Measurements from ENCODE around the gene SULT4A1. TPM values are rescaled to one million over a fixed set of nuclear protein-coding genes. Genes with fewer than 3 reads are reported as not detected.

SULT4A1 gene
- polyA plus RNA-seq, 3 donors = 0.11 to 1.9 (median 0.31) TPM

DNA sequence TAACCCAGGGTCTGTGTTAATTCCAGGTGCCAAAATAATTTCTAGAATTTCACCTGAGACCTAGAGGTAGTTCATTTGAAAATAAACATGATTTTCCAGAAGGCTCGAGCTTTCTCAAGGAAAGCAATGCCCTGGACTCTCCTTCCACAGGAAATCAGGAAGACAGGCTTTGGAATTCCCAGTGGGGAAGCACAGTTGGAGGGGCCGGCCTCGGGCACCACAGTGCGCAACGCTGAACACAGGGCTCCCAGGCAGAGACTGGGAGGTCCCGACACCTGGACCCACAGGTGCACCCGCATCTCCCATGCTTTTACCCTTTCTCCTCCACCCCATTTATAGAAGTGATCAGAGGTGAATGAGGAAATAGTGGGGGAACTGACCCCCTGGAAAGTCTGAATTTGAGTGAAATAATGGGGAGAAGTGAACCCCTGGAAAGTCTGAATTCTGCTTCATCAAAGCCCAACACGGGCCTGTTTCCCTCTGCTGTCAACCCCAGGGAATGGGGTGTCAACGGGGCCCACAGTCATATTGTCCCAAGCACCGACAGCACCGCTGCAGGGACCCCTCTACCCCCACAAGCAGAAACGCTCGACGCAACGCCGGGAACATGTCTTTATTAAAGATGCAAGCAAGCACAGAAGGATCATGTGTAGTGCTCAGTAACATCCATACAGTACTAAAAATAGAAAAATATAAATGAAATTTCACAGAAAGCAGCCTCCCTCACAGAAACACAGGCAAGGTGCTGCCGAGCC lies 38.2 kb downstream of the SULT4A1 start:
- WGBS, 3 donors = 55 to 82% (median 79%) methylated on average over 17 of the region's 17 CpGs
- no peak overlapping the region for H3K27ac ChIP-seq (ENCODE audit: low read depth, low read length)

DNA sequence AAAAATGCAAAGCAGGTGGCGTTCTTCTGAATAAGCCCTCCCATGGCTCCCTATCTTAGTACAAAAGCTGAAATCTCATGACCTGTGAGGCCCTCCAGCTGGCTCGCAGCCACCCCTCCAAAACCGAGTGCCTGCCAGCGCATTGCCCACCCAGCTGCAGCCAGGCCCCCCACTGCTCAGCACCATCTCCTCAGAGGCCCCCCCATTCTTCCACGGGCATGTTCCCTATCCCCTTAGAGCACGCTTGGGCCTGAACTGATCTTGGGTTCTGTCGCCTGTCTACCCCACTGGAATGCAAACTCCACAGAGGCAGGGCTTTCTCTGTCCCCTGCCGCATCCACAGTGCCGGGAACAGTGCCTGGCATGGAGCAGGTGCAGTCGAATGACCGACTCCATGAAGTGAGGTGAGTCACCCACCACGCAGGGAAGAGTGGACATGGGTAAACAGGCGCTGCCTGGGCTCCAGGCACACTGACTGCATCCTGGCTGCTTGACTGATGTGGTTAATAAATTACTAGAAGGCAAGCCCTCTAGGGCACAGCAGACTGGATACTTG lies 38.9 kb downstream of the SULT4A1 start:
- WGBS, 3 donors = 32 to 80% (median 78%) methylated on average over 13 of the region's 13 CpGs

GRCh38 chr22:43821606-43822425 lies 40.5 kb downstream of the SULT4A1 start:
- no peak overlapping the region for H3K27ac ChIP-seq (ENCODE audit: low read depth, low read length)
- WGBS, 3 donors = 66 to 82% (median 67%) methylated on average over 22 of the region's 22 CpGs

More for the DNA sequence above, 38.9 kb downstream of the SULT4A1 start:
- no peak overlapping the region for H3K27ac ChIP-seq (ENCODE audit: low read depth, low read length)

DNA sequence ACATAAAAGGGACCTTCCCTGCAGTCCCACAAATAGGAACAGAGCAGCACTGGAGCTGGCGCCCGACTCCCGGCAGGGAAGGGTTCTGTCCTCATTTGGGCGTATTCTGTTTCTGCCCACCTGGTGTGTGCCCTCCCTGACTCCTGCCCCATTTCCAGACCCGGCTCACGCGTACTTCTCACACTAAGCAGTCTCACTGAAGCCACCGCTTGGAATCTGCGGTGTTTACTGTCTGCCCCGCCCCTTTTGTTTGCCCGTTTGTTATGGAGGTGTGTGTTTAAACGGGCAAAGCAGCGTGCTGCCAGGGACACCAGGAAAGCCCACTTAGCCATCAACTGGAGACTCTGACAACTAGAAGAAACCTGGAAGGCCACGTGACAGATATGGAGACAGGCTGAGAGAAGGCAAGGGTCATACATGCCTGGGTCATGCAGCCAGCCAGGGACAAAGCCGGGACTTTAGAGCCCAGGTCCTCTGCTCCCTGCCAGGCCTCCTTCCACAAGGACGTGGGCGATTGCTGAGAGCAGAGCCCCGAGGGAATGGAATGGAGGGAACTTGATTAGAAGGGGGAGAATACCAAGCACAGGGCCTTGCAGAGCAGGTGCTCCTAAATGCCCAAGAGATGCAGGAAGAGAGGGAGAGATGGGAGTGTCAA lies 41.5 kb downstream of the SULT4A1 start:
- 53 to 72% (median 59%) methylated on average over 18 of the region's 18 CpGs for WGBS, 3 donors
- no peak overlapping the region for H3K27ac ChIP-seq (ENCODE audit: low read depth, low read length)

DNA sequence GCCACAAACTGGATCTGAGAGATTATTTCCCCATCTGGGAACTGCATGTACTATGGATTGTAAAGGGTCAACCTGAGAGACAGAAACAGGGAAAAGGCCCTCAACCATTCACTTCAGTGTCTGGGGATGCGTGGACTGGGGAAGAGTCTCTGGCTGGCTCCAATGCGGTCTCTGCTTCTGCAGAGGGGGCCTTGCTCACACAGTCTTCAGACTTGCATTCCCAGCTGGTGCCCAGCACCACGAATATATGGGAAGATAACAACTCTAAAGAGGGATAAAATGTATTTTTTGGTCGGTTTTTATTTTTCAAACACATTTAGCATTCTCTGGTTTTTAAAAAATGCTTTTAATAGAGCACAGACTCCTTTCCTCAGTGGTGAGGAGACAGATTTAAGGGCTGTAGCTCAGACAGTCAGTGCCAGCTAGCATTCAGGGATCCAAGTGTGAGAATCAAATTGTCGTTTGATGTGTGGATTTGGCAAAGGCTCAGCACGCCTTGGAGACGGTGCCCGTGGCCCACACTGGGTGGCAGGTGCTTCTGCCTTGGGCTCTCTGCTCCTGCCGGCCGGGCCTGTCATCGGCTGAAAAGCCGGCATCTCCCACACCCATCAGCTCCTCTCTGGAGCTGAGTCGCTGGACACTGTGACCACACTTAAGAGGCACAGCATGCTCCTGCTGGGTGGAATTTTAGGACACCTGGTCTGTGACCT lies 42.2 kb downstream of the SULT4A1 start:
- H3K27ac ChIP-seq (ENCODE audit: low read depth, low read length) = no peak overlapping the region

GRCh38 chr22:43819421-43819921 lies 42.8 kb downstream of the SULT4A1 start:
- WGBS, 3 donors = 87 to 93% (median 88%) methylated on average over 12 of the region's 12 CpGs
- no peak overlapping the region for H3K27ac ChIP-seq (ENCODE audit: low read depth, low read length)

More for the DNA sequence above, 42.2 kb downstream of the SULT4A1 start:
- WGBS, 3 donors = 81 to 88% (median 82%) methylated on average over 13 of the region's 13 CpGs

DNA sequence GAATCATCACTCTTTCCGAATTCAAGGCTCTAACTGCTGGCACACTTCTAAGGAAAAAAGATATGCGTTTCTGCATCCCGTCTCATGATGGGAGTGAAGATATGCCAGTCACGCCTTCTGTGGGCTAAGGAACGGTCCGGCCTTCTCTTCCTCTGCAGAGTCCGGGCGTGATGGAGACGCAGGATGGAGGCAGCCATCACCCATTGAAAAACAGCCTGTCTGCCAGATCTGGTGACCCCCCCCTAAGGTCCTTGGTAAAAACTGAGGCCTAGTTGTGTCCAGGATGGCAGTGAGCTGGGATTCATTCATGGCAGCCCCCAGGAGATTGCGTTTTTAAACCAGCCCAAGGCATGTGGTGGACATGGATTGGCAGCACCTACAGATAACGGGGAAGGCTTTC lies 43.3 kb downstream of the SULT4A1 start:
- H3K27ac ChIP-seq (ENCODE audit: low read depth, low read length) = no peak overlapping the region
- 89 to 92% (median 91%) methylated on average over 11 of the region's 11 CpGs for WGBS, 3 donors

GRCh38 chr22:43817402-43817801 lies 44.9 kb downstream of the SULT4A1 start:
- WGBS, 3 donors = 94 to 97% (median 96%) methylated on average over 9 of the region's 9 CpGs

GRCh38 chr22:43814264-43814663 lies 48.0 kb downstream of the SULT4A1 start:
- whole genome bisulfite sequencing, 3 donors = 92 to 93% (median 93%) methylated on average over 5 of the region's 5 CpGs
- no peak overlapping the region for H3K27ac ChIP-seq (ENCODE audit: low read depth, low read length)

More at GRCh38 chr22:43817402-43817801, 44.9 kb downstream of the SULT4A1 start:
- H3K27ac ChIP-seq (ENCODE audit: low read depth, low read length) = no peak overlapping the region

DNA sequence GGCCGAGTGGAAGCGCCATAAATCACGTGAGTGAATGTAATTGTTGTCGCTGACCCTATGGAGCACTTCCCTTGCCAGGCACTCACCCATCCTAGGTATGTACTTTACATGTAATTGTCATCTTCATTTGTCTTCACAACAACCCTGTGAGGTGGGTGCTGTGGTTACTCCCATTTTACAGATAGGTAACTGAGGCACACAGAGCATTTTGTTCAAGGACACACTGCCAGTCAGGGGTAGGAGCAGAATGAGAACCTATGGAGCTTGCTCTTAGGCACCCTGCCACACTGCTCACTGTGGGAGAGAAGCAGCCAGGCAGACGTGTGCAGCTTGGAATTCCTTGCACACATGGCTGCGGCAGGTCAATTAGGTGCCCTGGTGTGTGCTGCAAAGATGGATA lies 49.4 kb downstream of the SULT4A1 start:
- 7 to 19% (median 13%) methylated on average over 6 of the region's 6 CpGs for WGBS, 3 donors
- H3K27ac ChIP-seq (ENCODE audit: low read depth, low read length) = no peak overlapping the region

GRCh38 chr22:43812149-43812842 lies 50.0 kb downstream of the SULT4A1 start, which contains the start of gene EFCAB6:
Gene EFCAB6, minus strand, starts transcription at chr22:43812305. Its CDS starts 29,987 bp downstream, at chr22:43782318.
- H3K27ac ChIP-seq (ENCODE audit: low read depth, low read length) = no peak within 1 kb of the TSS

GRCh38 chr22:43811777-43812148 lies 50.5 kb downstream of the SULT4A1 start:
- WGBS, 3 donors = 0 to 1% (median 0%) methylated on average over 20 to 21 of the region's 21 CpGs

More at GRCh38 chr22:43812149-43812842, 50.0 kb downstream of the SULT4A1 start, which contains the start of gene EFCAB6:
- 0 to 1% (median 1%) methylated on average over 55 of the region's 55 CpGs for WGBS, 3 donors

GRCh38 chr22:43802897-43803495 lies 59.3 kb downstream of the SULT4A1 start:
- H3K27ac ChIP-seq (ENCODE audit: low read depth, low read length) = no peak overlapping the region
- WGBS, 3 donors = 75 to 79% (median 75%) methylated on average over 5 of the region's 5 CpGs

More at GRCh38 chr22:43811777-43812148, 50.5 kb downstream of the SULT4A1 start:
- H3K27ac ChIP-seq (ENCODE audit: low read depth, low read length) = no peak overlapping the region

DNA sequence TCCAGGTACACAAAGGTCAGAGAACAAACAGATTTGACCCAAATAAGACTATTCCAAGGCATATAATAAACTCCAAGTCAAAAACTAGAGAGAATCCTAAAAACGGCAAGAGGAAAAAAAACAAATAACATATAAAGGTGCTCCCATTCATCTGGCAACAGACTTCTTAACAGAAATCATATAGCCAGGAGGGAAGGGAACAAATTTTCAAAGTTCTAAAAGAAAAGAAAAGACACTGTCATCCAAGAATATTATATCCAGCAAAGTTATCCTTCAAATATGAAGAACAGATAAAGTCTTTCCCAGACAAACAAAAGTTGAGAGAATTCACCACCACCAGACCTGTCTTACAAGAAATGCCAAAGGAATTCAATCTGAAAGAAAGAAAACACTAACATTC lies 61.3 kb downstream of the SULT4A1 start:
- WGBS, 3 donors = 86 to 88% (median 88%) methylated on average over 1 of the region's 1 CpG
- H3K27ac ChIP-seq (ENCODE audit: low read depth, low read length) = no peak overlapping the region

DNA sequence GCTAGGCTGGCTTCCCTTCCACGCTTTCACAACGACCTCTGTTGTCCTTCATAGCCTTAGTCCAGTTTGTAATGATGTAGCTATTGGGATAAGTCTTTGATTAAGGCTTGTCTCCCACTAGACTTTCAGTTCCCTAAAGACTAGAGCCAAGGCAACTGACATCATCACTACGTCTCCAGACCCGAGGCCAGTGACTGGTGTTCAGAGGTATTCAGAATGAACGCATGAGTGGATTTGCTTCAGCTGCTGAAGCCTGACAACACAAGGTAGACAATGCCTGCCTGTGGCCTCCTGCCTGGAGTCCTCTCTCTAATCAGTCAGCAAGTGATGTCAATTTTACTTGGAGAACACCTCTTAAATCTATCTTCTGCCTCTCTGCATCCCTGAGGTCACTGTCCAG lies 63.8 kb downstream of the SULT4A1 start:
- no peak overlapping the region for H3K27ac ChIP-seq (ENCODE audit: low read depth, low read length)
- 74 to 76% (median 75%) methylated on average over 5 of the region's 5 CpGs for WGBS, 3 donors

GRCh38 chr22:43796567-43796966 lies 65.7 kb downstream of the SULT4A1 start:
- 65 to 75% (median 72%) methylated on average over 8 of the region's 8 CpGs for WGBS, 3 donors

DNA sequence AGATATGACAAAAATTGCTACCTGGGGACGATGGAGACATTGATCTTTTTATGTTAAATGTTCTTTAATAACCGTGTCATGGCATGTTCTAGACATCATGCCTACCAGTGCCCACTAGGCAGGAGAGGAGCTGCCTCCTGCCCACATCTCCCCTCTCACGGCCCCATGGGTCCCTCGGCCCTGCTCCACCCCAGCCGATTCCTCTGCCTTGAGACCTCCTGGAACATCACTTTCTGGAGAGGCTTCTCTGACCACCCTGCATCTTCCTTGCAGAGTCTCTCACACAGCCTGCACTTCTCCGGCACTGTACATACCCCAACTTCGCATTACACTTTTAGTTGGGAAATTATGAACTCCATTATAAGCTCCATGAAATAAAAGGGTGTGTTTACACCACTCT lies 67.0 kb downstream of the SULT4A1 start:
- H3K27ac ChIP-seq (ENCODE audit: low read depth, low read length) = no peak overlapping the region
- WGBS, 3 donors = 84 to 87% (median 86%) methylated on average over 7 of the region's 7 CpGs

More at GRCh38 chr22:43796567-43796966, 65.7 kb downstream of the SULT4A1 start:
- no peak overlapping the region for H3K27ac ChIP-seq (ENCODE audit: low read depth, low read length)
